GM06990 (cell line): ENCODE data around the gene OTOP1.
"Not testable (repeated sequence)": the region's sequence is repeated elsewhere in the genome, so short reads cannot be mapped to it uniquely, and the experiment has no call there.

ENCODE experiments used
- DNase-seq: peaks from one replicate; pipeline ENCODE4 v3.0.0-alpha.2; 2011; ENCODE audit not compliant: insufficient read length; ENCODE audit errors: extremely low read depth
- H3K27me3 ChIP-seq: replicated peaks from 2 replicates; pipeline ENCODE4 v1.6.0; 2011; ENCODE audit warnings: low read length; ENCODE audit not compliant: control insufficient read depth, insufficient read depth
- H3K36me3 ChIP-seq: 2 replicates; pipeline ENCODE4 v1.5.1; 2011; ENCODE audit warnings: low read length; ENCODE audit not compliant: control insufficient read depth, insufficient read depth
- H3K4me3 ChIP-seq: replicated peaks from 2 replicates; pipeline ENCODE4 v1.5.1; 2011; ENCODE audit warnings: low read depth, mild to moderate bottlenecking, control low read depth, low read length
- CTCF ChIP-seq: IDR thresholded peaks from 2 replicates; pipeline ENCODE4 v1.5.1; 2011; ENCODE audit warnings: low read length, control low read depth, mild to moderate bottlenecking, inconsistent platforms; ENCODE audit not compliant: insufficient read depth, poor library complexity, severe bottlenecking

OTOP1 gene

GRCh38 chr4:4256799-4257198 lies 30.1 kb upstream of the OTOP1 start:
- Histone ChIP-seq H3K4me3 (no peak overlapping the region), H3K36me3 (no peaks in the 10 kb centered on the region), H3K27me3 (no peaks in the 10 kb centered on the region; the same call in 1 of the 2 replicates)
- DNase-seq, result no peak
- no peak for TF ChIP-seq CTCF

DNA sequence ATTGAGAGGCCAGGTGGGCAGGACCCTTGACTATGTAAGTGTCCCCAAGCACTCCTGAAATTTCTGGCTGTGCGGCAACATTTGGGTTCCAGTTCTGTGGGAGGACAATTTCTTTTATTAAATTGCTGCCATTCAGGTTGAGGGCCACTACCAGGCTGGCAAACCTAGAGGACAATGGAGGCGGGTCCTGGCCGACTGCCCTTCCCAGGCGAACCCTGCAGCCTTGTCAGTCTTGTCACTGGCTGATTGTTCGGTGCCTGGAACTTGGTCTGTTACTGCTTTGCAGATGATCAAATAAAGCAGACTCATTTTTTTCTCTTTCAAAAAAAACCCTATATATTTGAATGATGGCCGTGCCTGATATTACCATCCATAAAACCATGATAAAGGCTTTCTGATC lies 27.9 kb upstream of the OTOP1 start:
- no peak for DNase-seq
- Histone ChIP-seq H3K36me3 (no peaks in the 10 kb centered on the region), H3K27me3 (no peaks in the 10 kb centered on the region; the same call in 1 of the 2 replicates), H3K4me3 (no peak overlapping the region)
- no peak for TF ChIP-seq CTCF

- H3K4me3 ChIP-seq, result no peak overlapping the region
- DNase-seq, result no peak
Measured at GRCh38 chr4:4254199-4254598, 27.5 kb upstream of the OTOP1 start.

DNA sequence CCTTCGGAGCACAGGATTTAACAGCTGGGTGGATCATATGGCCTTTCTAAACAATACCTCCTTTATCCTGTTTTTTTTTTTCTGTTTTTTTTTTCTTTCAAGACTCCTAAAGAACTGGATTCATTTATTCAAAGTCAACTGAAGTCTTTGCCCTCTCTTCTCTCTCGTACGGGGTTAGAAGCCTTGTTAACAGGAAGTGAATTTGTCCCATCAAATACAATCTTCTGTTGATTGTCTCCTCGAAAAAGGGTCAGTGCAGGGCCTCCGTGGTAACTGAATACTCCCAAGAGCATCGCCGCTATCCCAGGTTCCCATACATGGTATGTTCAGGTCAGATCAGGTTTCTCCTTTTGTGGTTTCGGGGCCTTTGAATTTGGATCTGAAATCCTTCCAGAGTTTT lies 23.1 kb upstream of the OTOP1 start:
- peaks cover 2% of the 10 kb centered on the region for H3K36me3 ChIP-seq
- no peaks in the 10 kb centered on the region for H3K27me3 ChIP-seq
- no peak for TF ChIP-seq CTCF

More at GRCh38 chr4:4254199-4254598, 27.5 kb upstream of the OTOP1 start:
- Histone ChIP-seq H3K27me3 (no peaks in the 10 kb centered on the region; the same call in 1 of the 2 replicates), H3K36me3 (no peaks in the 10 kb centered on the region)
- TF ChIP-seq CTCF, result no peak

GRCh38 chr4:4249342-4249741 lies 22.6 kb upstream of the OTOP1 start:
- not testable (repeated sequence) for H3K27me3 ChIP-seq, H3K4me3 ChIP-seq

More for the DNA sequence above, 23.1 kb upstream of the OTOP1 start:
- no peak for DNase-seq
- no peak overlapping the region for H3K4me3 ChIP-seq

GRCh38 chr4:4248885-4249203 lies 22.1 kb upstream of the OTOP1 start:
- Histone ChIP-seq H3K27me3 (no peaks in the 10 kb centered on the region), H3K36me3 (peaks cover 2% of the 10 kb centered on the region), H3K4me3 (peak overlapping the region; percentile 92)
- DNase-seq, result no peak
- no peak for TF ChIP-seq CTCF

More at GRCh38 chr4:4249342-4249741, 22.6 kb upstream of the OTOP1 start:
- not testable (repeated sequence) for DNase-seq, H3K36me3 ChIP-seq
